K562 (cell line): ENCODE results near the gene PIK3CB. TPM values are rescaled to one million over a fixed set of nuclear protein-coding genes. Genes with fewer than 3 reads are reported as not detected.

Experiments
- ATAC-seq: fragments of 200-7000 bp; cut with Tn5 transposase; 3 replicates; pipeline ENCODE4 v1.9.1; 2020; ENCODE audit warnings: moderate library complexity
- BruUV-seq: library from RNA; stranded (reverse); fragments of 400-500 nt; replicated peaks from 2 replicates; lab custom pipeline; 2021; lab: Mats Ljungman, UMichigan
- CTCF ChIA-PET: fragments of 300-600 bp; formaldehyde crosslinking; extraction: SDS; loops from one replicate; lab custom pipeline; 2021; ENCODE audit warnings: low intra/inter-chr PET ratio; lab: Yijun Ruan, JAX
- POLR2A ChIA-PET: fragments of 300-600, 350-650 bp; sonication (Branson Sonifier 250); formaldehyde crosslinking; extraction: SDS; loops from one replicate; lab custom pipeline; 2021; ENCODE audit warnings: antibody characterized with exemption, inconsistent platforms; lab: Yijun Ruan, JAX
- DNase-seq, 4 experiments: peaks; one replicate each; pipeline versions ENCODE4 v3.0.0 to v3.0.0-alpha.2; 2011 to 2018; ENCODE audit warnings: low spot score in 3 of 4, mixed read lengths in 3 of 4; ENCODE audit errors: extremely low read depth in 1 of 4
- FAIRE-seq: peaks from 2 replicates; lab custom pipeline; 2011; peaks lifted over from hg19 to GRCh38; lab: Jason Lieb, UNC
- H2AFZ ChIP-seq: 2 replicates; pipeline ENCODE4 v1.6.0; 2011; ENCODE audit warnings: low read depth, low read length, control low read depth, inconsistent platforms
- H3K27ac ChIP-seq: fragments of 200-600 bp; 3 replicates; pipeline ENCODE4 v1.8.0; 2011; ENCODE audit warnings: low read depth, mild to moderate bottlenecking, control low read depth, inconsistent platforms, low read length, moderate library complexity, mixed read lengths; ENCODE audit errors: extremely low read depth
- H3K27me3 ChIP-seq, 2 experiments: fragments of 300-600 bp in 1 of 2; 2 replicates in 1 of 2; 3 replicates in 1 of 2; pipeline versions ENCODE4 v1.6.0 to v1.8.0; 2011; ENCODE audit warnings: inconsistent platforms in 2 of 2, low read length in 2 of 2, mild to moderate bottlenecking in 1 of 2, mixed read lengths in 1 of 2, moderate library complexity in 1 of 2; ENCODE audit not compliant: control insufficient read depth in 2 of 2, insufficient read depth in 2 of 2
- H3K36me3 ChIP-seq: fragments of 300-600 bp; 3 replicates; pipeline ENCODE4 v1.8.0; 2011; ENCODE audit warnings: mild to moderate bottlenecking, low read length, inconsistent platforms; ENCODE audit not compliant: control insufficient read depth, insufficient read depth
- H3K4me1 ChIP-seq, 2 experiments: fragments of 200-600 bp in 1 of 2; replicated peaks in 1 of 2; 2 replicates in 1 of 2; 3 replicates in 1 of 2; pipeline versions ENCODE4 v1.5.1 to v1.8.0; 2011; ENCODE audit warnings: inconsistent platforms in 2 of 2, low read length in 2 of 2, mild to moderate bottlenecking in 1 of 2, mixed read lengths in 1 of 2, moderate library complexity in 1 of 2; ENCODE audit not compliant: control insufficient read depth in 2 of 2, insufficient read depth in 2 of 2
- H3K4me2 ChIP-seq: 2 replicates; pipeline ENCODE4 v1.6.1; 2011; ENCODE audit warnings: low read length, control low read depth, inconsistent platforms, mixed read lengths; ENCODE audit not compliant: insufficient read depth
- H3K4me3 ChIP-seq: fragments of 200-600 bp; sonication (generic), shearing (Covaris generic); 2 replicates; pipeline ENCODE4 v1.5.1; 2016; ENCODE audit warnings: control low read depth, inconsistent platforms
- H3K79me2 ChIP-seq: fragments of 200-600 bp; 3 replicates; pipeline ENCODE4 v1.8.0; 2011; ENCODE audit warnings: low read length, inconsistent platforms; ENCODE audit not compliant: control insufficient read depth, insufficient read depth
- H3K9ac ChIP-seq, 2 experiments: 2 replicates each; pipeline versions ENCODE4 v1.6.0 to v1.6.1; 2011; ENCODE audit warnings: low read depth in 2 of 2, low read length in 2 of 2, control low read depth in 1 of 2, inconsistent platforms in 1 of 2, mild to moderate bottlenecking in 1 of 2, mixed read lengths in 1 of 2; ENCODE audit not compliant: insufficient read depth in 1 of 2
- H3K9me1 ChIP-seq: one replicate; pipeline ENCODE4 v1.6.0; 2011; ENCODE audit warnings: inconsistent platforms, mild to moderate bottlenecking, low read length, moderate library complexity; ENCODE audit not compliant: control insufficient read depth, insufficient read depth
- H3K9me3 ChIP-seq: replicated peaks from 2 replicates; pipeline ENCODE4 v1.5.1; 2011; ENCODE audit warnings: low read depth, low read length, inconsistent platforms; ENCODE audit not compliant: control insufficient read depth, insufficient read depth
- H4K20me1 ChIP-seq: replicated peaks from 2 replicates; pipeline ENCODE4 v1.6.1; 2011; ENCODE audit warnings: low read length, inconsistent platforms, mixed read lengths; ENCODE audit not compliant: control insufficient read depth, insufficient read depth
- BRD4 ChIP-seq: fragments of 200-600 bp; sonication (generic); IDR thresholded peaks from 2 replicates; pipeline ENCODE4 v1.6.1; 2017; ENCODE audit warnings: inconsistent platforms
- ESRRA ChIP-seq: fragments of 450-650 bp; IDR thresholded peaks from 2 replicates; pipeline ENCODE4 v1.6.1; 2014; ENCODE audit warnings: low read depth, mild to moderate bottlenecking, moderate library complexity, borderline replicate concordance
- MECOM ChIP-seq: fragments of 250-450 bp; sonication (Bioruptor Pico); IDR thresholded peaks from 2 replicates; pipeline ENCODE4 v1.8.0; 2022; ENCODE audit warnings: inconsistent platforms
- MEF2A ChIP-seq: IDR thresholded peaks from 2 replicates; pipeline ENCODE4 v1.6.1; 2011; ENCODE audit warnings: low read depth, mild to moderate bottlenecking, low read length, moderate library complexity; ENCODE audit not compliant: control insufficient read depth
- MTA2 ChIP-seq: fragments of 450-650 bp; IDR thresholded peaks from 2 replicates; pipeline ENCODE4 v1.6.1; 2016; ENCODE audit warnings: low read depth
- MTA3 ChIP-seq: fragments of 450-650 bp; formaldehyde crosslinking; IDR thresholded peaks from 2 replicates; pipeline ENCODE4 v1.6.1; 2017; ENCODE audit warnings: mild to moderate bottlenecking, borderline replicate concordance
- POLR3G ChIP-seq: IDR thresholded peaks from 2 replicates; pipeline ENCODE4 v1.6.1; 2011; ENCODE audit not compliant: insufficient read length, insufficient replicate concordance; ENCODE audit errors: extremely low read depth
- PTRF ChIP-seq: fragments of 450-650 bp; IDR thresholded peaks from 2 replicates; pipeline ENCODE4 v1.6.1; 2016; ENCODE audit warnings: mild to moderate bottlenecking, missing genetic modification characterization, missing compliant biosample characterization
- RBBP5 ChIP-seq: fragments of 200-600 bp; sonication (generic); IDR thresholded peaks from 2 replicates; pipeline ENCODE4 v1.6.1; 2012; ENCODE audit warnings: borderline replicate concordance, mild to moderate bottlenecking, low read length, control low read depth, inconsistent platforms; ENCODE audit not compliant: insufficient read depth, poor library complexity, severe bottlenecking
- RFX7 ChIP-seq: fragments of 250-450 bp; sonication (Bioruptor Pico); IDR thresholded peaks from 2 replicates; pipeline ENCODE4 v1.5.1; 2021; ENCODE audit warnings: mild to moderate bottlenecking
- SREBF2 ChIP-seq: sonication (generic); formaldehyde crosslinking; IDR thresholded peaks from 2 replicates; pipeline ENCODE4 v1.4.0; 2020; ENCODE audit warnings: mild to moderate bottlenecking, missing genetic modification reagents
- TCF7L2 ChIP-seq: fragments of 150-350 bp; IDR thresholded peaks from 2 replicates; pipeline ENCODE4 v1.6.1; 2016; ENCODE audit warnings: low read depth, mild to moderate bottlenecking, low read length, moderate library complexity
- ZNF232 ChIP-seq: sonication (generic); formaldehyde crosslinking; IDR thresholded peaks from 2 replicates; pipeline ENCODE4 v1.8.0; 2022; ENCODE audit warnings: mild to moderate bottlenecking, missing genetic modification reagents
- ZNF354B ChIP-seq: fragments of 250-450 bp; sonication (Bioruptor Pico); IDR thresholded peaks from 2 replicates; pipeline ENCODE4 v1.4.0; 2020
- ZNF436 ChIP-seq: fragments of 250-450, 450-650 bp; sonication (Bioruptor Pico); formaldehyde crosslinking; IDR thresholded peaks from 2 replicates; pipeline ENCODE4 v1.7.0; 2020; ENCODE audit warnings: mild to moderate bottlenecking
- ZNF717 ChIP-seq: fragments of 250-450 bp; sonication (Bioruptor Pico); IDR thresholded peaks from 2 replicates; pipeline ENCODE4 v1.5.0; 2021
- WGBS: fragments of 100-300 bp; shearing (Covaris generic); methylation state at CpG from one replicate; pipeline ENCODE4 v1.1.6; 2016; ENCODE audit warnings: low coverage, mixed read lengths; ENCODE audit not compliant: insufficient coverage; ENCODE audit errors: missing lambda C conversion rate; 5-methylcytosine and 5-hydroxymethylcytosine counted together
- in situ Hi-C: fragments of 300-500 bp; cut with MboI; formaldehyde crosslinking; loops from 4 replicates; pipeline ENCODE4 v1.15.0; 2018; ENCODE audit warnings: inconsistent platforms, mixed read lengths
- intact Hi-C: fragments of 100-400 bp; cut with micrococcal nuclease; formaldehyde crosslinking; loops from 2 replicates; pipeline ENCODE4 v1.14.2; 2022
- polyA plus RNA-seq, 8 experiments: library from polyadenylated mRNA; depleted of rRNA in 4 of 8; stranded (reverse) in 5 of 8; unstranded in 3 of 8; fragments of >200 nt; fragmentation: Nextera tagmentation in 2 of 8; fragmentation: Illumina TruSeq in 1 of 8; extraction: Ambion mirVana in 2 of 8; extraction: Trizol in 1 of 8; gene quantifications; 2 replicates each; pipeline versions ENCODE4 v1.2.1 to v1.2.3, GENCODE V29; 2011 to 2014; ENCODE audit warnings: inconsistent platforms in 1 of 8, missing spikeins in 1 of 8
- total RNA-seq, 7 experiments: library from RNA; depleted of rRNA in 6 of 7; stranded (reverse); fragments of >200 nt in 6 of 7; fragmentation: Illumina TruSeq in 2 of 7; extraction: Trizol in 2 of 7; gene quantifications; 2 replicates each; pipeline versions ENCODE4 v1.2.1 to v1.2.3, GENCODE V29; 2011 to 2021; ENCODE audit warnings: low replicate concordance in 1 of 7
- TF ChIP-seq, protein P1 (sequence below): sonication (generic); formaldehyde crosslinking; IDR thresholded peaks from 2 replicates; pipeline ENCODE4 v1.8.1; 2023; ENCODE audit warnings: mild to moderate bottlenecking, missing genetic modification reagents
- TF ChIP-seq, protein P2 (sequence below): fragments of 250-450 bp; sonication (Bioruptor Pico); IDR thresholded peaks from 2 replicates; pipeline ENCODE4 v1.4.0; 2020; ENCODE audit warnings: mild to moderate bottlenecking, moderate library complexity

The PIK3CB gene
- total and polyA plus RNA-seq, 9 of the 15 experiments (the other 6 are each of a cell fraction or from before 2014, with no cell fraction given), result 15.3 to 62.6 (median 28.3) TPM

DNA sequence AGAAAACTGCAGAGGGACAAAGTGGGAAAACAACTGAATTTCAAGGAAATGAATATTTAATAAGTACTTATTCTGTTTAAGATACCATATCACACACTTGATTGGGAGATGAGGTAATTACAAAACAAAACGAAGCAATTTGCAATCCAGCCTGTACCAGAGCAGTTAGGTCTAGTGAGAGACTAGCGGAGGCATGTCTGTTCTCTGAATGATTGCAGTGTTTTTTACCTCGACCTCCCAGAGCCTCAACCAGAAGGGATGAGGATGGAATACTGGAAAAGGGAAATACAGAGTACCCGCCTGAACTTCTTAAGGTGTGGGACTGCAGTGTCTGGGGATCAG is 59.5 kb downstream of the PIK3CB start:
- Histone ChIP-seq H3K27me3 (no peaks in the 10 kb centered on the region), H3K36me3 (peaks cover 63% of the 10 kb centered on the region), H3K9ac (no peak overlapping the region), H3K4me1 (peaks cover 0 to 2% of the 10 kb centered on the region in 2 experiments; a peak in 2 of 5 replicates), H3K27ac (peak overlapping the region; percentile 50; the same call in 2 of the 3 replicates), H2AFZ (no peak overlapping the region), H3K79me2 (peaks cover 91% of the 10 kb centered on the region), H3K4me2 (no peak overlapping the region), H3K4me3 (no peak overlapping the region), H3K9me3 (peaks cover 3% of the 10 kb centered on the region; the same call in 1 of the 2 replicates), H3K9me1 (no peaks in the 10 kb centered on the region), H4K20me1 (peaks cover 5% of the 10 kb centered on the region; the same call in 1 of the 2 replicates)
- ATAC-seq (peak; percentile 12; the same call in 2 of the 3 replicates), FAIRE-seq (peak; percentile 11), DNase-seq (no peak)
- WGBS, result 51% methylated on average over 4 of the region's 4 CpGs
- in situ Hi-C loops, result no loop called here
- ChIA-PET POLR2A (interaction anchor here (1.6 kb wide), 1 partner anchor 29 kb away, joined by 4 read pairs; no protein-coding TSS in a partner anchor), CTCF (no interaction called here)
- no peak for TF ChIP-seq ZNF717 (CRISPR knock-in tag)
- TF ChIP-seq MEF2A, result no peak
- no peak for TF ChIP-seq RBBP5
- TF ChIP-seq POLR3G, result no peak
- no peak for TF ChIP-seq ZNF354B
- TF ChIP-seq ZNF232 (CRISPR knock-in tag), result no peak
- TF ChIP-seq MECOM (CRISPR knock-in tag), result no peak
- TF ChIP-seq PTRF (tag), result no peak
- TF ChIP-seq, protein P1, sequence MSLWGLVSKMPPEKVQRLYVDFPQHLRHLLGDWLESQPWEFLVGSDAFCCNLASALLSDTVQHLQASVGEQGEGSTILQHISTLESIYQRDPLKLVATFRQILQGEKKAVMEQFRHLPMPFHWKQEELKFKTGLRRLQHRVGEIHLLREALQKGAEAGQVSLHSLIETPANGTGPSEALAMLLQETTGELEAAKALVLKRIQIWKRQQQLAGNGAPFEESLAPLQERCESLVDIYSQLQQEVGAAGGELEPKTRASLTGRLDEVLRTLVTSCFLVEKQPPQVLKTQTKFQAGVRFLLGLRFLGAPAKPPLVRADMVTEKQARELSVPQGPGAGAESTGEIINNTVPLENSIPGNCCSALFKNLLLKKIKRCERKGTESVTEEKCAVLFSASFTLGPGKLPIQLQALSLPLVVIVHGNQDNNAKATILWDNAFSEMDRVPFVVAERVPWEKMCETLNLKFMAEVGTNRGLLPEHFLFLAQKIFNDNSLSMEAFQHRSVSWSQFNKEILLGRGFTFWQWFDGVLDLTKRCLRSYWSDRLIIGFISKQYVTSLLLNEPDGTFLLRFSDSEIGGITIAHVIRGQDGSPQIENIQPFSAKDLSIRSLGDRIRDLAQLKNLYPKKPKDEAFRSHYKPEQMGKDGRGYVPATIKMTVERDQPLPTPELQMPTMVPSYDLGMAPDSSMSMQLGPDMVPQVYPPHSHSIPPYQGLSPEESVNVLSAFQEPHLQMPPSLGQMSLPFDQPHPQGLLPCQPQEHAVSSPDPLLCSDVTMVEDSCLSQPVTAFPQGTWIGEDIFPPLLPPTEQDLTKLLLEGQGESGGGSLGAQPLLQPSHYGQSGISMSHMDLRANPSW (CRISPR knock-in tag), result no peak
- TF ChIP-seq RFX7 (CRISPR knock-in tag), result no peak
- TF ChIP-seq ESRRA, result no peak
- TF ChIP-seq, protein P2, sequence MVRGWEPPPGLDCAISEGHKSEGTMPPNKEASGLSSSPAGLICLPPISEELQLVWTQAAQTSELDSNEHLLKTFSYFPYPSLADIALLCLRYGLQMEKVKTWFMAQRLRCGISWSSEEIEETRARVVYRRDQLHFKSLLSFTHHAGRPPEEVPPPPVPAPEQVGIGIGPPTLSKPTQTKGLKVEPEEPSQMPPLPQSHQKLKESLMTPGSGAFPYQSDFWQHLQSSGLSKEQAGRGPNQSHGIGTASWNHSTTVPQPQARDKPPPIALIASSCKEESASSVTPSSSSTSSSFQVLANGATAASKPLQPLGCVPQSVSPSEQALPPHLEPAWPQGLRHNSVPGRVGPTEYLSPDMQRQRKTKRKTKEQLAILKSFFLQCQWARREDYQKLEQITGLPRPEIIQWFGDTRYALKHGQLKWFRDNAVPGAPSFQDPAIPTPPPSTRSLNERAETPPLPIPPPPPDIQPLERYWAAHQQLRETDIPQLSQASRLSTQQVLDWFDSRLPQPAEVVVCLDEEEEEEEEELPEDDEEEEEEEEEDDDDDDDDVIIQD (CRISPR knock-in tag), result no peak
- no peak for TF ChIP-seq MTA2
- TF ChIP-seq BRD4, result no peak
- TF ChIP-seq SREBF2, result no peak
- no peak for TF ChIP-seq MTA3
- no peak for TF ChIP-seq ZNF436 (CRISPR knock-in tag)
- no peak for TF ChIP-seq TCF7L2
- intact Hi-C loops, result no loop called here
- no TSS peak for BruUV-seq
